Raji (cell line): ENCODE results near the gene B4GALT5.

ENCODE experiments used
- POLR2A ChIP-seq: IDR thresholded peaks from 2 replicates; pipeline ENCODE4 v1.6.1; 2011; ENCODE audit warnings: low read depth, low read length, control low read depth; ENCODE audit not compliant: insufficient read depth

B4GALT5 gene

DNA sequence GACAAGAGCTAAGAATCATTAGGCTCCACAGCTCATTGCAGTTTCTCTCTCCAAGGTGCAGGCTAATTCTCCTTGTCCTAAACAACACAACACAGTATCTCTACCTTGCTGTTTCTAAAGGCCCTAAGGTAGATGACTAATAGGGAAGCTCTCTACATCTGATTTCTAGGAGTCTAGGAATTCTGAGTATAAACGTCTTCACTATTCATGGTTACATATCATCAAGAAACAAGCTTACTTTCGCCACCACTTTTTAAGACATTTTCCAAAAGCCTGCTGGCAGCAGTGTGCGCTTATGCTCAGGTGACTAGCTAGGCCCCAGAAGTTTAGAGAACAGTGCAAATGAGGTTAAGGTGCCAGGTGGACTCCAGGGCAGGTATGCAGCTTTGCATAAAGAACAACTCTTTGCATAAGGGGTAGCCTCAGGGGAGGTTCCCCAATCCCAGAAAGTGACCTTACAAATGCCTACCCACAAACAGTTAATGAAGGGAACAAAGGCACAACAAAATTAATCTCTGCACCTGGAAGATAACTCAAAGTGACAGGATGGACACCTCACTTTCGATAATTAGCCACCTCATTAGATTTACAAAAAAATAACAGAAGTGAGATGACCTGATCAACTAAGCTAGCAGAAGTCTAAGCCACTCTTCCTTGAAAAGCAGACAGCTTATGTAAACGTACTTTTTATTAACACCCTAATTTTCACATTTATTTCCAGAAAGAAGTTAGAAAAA, 20.1 kb downstream of the B4GALT5 start:
- no peak for TF ChIP-seq POLR2A

DNA sequence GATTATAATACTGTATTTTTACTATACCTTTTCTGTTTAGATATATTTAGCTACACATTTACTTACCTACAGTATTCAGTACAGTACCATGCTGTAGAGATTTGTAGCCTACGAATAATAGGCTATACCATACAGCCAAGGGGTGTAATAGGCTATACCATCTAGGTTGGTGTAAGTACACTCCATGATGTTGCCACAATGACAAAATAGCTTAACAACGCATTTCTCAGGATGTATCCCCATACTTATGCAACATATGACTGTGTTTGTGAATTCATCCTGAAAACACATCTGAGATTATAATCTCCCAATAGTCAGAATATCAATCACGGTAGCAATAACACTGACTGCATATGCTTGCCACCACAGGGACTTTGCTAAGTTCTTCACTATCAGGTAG, 20.7 kb downstream of the B4GALT5 start:
- no peak for TF ChIP-seq POLR2A

DNA sequence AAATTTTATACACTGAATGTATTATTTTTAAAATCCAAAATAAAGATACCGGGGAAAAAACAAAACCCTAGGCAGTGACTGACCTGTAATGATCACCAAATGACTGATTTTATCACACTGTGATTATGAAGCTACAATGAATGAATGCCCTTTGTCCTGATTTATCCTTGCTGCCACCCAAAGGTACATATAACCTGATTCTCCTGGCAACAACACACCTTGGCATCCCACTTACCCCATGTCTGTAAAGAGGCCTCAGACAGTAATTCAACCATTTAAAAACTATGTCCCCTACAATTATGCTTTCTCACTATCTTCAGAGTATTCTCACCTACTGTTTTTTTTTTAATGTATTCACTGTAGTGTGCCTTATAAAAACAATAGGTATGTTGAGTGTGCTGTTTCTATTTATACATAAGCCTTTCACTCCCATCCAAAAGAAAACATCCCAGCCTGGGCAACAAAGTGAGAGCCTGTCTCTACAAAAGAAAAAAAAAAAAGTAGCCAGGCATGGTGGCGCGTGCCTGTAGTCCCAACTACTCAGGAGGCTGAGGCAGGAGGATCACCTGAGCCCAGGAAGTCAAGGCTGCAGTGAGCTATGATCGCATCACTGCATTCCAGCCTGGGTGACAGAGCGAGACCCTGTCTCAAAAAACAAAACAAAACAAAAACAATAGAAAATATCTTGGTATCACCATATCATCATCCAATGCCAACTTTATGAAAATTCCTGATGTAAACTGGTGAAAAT, 21.7 kb downstream of the B4GALT5 start:
- TF ChIP-seq POLR2A, result no peak

DNA sequence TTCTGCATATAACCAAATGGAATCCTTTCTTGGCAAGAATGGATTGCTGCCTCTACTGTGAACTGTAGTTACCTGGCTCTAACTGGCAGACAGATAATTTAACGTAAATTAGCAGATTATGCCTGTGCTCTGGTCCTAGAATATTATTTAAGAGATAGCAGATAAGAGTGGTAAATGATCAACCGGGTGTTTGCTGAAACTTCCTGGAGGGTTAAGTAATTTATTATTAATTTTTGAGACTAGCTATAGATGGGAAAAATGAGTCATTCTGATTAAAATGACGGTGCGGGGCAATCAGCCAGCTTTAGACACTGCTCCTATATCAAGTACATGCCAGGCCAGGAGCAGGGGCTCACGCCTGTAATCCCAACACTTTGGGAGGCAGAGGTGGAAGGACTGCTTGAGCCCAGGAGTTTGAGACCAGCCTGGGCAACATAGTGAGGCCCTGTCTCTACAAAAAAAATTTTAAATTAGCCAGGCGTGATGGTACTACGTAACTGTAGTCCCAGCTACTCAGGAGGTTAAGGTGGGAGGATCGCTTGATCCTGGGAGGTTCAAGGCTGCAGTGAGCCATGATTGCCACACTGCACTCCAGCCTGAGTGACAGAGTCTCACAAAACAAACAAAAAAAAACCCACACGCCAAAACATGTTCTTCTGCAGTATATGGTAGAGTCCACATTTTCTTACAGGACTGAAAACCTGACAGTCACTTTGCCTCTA, 22.6 kb downstream of the B4GALT5 start:
- no peak for TF ChIP-seq POLR2A

DNA sequence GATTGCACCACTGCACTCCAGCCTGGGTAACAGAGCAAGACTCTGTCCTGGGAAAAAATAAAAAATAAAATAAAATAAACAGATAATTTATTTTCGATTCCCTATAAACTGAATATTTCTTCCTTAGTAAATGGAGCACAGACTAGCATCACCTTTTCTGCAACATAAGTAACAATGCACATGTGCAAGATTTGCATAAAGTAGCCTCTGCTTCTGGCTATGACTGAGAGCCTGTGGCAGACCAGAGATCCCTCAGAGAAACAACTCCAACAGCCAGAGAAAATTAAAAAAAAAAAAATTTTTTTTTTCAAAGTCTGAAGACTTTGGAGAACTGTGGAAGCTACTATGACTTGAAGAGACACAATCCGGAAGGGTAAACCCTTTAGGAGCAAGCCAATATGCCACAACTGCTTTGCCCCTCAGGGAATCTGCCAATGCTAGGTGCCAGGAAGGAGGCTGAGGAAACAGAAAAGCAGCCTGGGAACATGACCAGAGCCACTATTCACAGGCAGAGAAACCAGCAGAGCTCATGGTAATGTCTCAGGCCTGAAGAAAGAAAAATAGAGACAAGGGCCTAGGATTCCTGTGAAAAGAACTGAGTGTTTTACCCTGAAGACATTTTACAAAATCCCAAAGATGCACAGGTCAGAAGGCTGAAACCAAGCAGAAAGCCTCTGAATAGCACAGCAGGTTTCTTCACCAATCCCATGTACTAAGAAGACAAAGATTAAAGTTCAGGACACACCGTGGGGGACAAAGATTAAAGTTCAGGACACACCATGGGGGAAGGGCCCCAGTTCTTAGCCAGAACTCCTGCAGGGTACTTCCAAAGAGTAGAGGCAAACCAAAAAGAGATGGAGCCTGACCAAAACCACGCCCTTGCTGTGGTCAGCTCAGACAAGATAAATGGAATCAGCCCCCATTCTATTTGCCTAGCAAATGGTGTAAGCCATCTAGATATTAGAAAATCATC, 25.8 kb downstream of the B4GALT5 start:
- TF ChIP-seq POLR2A, result no peak

DNA sequence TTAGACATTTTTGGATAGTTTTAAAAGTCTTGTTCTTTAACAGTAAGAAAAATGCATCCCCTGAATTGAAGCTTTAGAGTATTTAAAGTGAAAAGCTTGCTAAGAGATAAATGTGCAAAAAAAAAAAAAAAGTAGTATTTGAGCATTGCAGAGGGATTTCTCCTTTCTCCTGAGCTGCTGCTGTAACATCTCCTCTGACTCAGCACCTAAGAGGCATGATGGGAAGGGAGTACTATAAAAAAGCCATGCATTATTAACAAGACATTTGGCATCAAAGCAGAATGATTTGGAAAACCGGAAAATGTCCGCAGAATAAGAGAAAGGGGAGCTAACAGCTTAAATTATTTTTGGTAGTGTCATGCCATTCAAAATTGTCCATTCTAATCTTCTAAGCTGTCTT, 27.9 kb downstream of the B4GALT5 start:
- no peak for TF ChIP-seq POLR2A

DNA sequence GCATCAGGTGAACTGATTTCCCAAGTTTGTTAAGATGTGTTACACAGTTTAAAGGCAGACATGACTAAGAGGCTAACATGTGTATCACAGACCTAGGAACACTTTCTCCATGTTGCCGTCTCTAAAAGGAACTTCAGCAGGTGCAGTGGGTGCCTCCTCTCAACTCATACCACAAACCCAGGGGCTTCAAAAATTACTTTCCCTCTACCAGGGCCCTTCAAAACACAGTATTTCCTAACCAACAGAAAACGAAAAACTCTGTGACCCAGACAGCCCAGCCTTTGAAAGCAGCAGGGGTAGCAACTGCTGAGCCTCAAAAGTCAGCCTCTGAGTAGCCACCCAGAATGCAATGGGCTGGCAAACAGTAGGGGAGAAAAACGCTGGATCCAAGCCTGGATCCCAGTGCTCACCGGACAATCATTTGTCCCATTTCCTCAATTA, 28.5 kb downstream of the B4GALT5 start:
- no peak for TF ChIP-seq POLR2A

DNA sequence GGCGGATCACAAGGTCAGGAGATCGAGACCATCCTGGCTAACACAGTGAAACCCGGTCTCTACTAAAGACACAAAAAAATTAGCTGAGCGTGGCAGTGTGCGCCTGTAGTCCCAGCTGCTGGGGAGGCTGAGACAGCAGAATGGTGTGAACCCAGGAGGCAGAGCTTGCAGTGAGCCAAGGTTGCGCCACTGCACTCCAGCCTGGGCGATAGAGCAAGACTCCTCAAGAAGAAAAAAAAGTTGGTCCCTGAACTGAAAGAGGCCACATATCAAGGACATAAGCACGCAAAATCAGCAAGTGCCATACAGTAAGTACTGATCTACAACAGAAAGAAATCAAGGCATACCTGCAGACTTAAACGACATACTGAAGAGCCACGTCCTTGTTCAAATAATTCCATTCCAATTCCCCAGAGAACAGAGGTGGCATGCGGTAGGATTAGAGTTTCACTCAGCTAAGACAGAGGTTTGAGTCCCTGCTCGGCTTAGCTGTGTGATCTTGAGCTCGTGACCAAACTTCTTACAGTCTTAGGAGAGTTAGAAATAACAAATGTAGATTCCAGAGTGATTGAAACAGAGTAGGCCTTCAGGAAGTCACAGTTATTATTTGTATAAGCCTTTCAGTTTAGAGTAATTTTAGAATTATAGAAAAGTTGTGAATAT, 29.2 kb downstream of the B4GALT5 start:
- no peak for TF ChIP-seq POLR2A

DNA sequence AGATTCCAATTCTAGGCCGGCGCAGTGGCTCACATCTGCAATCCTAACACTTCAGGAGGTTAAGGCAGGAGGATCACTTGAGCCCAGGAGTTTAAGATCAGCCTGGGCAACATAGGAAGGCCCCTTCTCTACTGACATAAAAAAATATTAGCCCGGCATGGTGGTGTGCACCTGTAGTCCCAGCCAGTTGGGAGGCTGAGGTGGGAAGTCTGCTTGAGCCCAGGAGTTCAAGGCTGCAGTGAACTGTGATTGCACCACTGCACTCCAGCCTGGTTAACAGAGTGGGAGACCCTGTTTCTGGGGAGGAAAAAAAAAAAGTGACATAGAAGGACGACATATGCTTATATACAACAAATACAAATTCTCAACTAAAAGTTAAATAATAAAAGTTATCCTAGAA, 30.9 kb downstream of the B4GALT5 start:
- no peak for TF ChIP-seq POLR2A

DNA sequence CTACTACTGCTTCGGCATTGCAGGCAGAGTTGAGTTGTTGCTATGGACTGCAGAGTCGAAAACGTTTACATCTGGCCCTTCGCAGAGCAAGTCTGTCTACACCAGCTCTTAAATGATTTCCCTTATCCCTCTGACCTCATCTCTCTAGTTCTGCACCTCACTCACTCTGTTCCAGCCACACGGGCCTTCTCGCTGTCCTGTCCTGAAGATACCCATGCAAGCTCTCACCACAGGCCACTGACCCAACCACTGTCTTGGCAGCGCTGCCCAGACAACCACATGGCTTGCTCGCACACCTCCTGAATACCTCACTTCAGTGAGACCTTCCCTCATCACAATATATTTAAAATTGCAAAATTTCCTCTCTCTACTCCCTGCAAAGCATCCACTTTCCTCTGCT, 31.4 kb downstream of the B4GALT5 start:
- TF ChIP-seq POLR2A, result no peak

DNA sequence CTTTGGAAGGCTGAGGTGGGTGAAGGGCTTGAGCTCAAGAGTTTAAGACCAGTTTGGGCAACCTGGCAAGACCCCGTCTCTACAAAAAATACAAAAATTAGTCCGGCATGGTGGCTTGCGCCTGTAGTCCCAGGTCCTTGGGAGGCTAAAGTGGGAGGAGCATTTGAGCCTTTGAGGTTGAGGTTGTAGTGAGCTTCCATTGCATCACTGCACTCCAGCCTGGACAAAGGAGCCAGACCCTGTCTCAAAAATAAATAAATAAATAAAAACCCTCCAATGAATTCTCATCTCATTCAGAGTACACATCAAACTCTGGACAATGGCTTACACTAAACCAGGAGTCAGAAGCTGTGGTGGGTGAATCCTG, 31.8 kb downstream of the B4GALT5 start:
- TF ChIP-seq POLR2A, result no peak

DNA sequence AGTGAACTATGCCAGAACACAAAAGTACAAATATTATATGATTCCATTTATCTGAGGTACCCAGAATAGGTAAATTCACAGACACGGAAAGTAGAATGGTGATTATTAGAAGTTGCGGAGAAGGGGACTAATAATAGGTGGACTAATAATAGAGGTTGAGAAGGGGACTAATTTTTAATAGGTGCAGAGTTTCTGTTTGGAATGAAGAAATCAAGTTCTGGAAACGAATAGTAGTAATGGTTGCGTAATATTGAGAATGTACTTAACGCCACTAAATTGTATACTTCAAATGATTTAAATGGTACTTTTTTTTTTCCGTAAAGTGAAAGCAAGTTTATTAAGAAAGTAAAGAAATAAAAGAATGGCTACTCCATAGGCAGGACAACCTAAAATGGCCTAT, 33.2 kb downstream of the B4GALT5 start:
- no peak for TF ChIP-seq POLR2A

DNA sequence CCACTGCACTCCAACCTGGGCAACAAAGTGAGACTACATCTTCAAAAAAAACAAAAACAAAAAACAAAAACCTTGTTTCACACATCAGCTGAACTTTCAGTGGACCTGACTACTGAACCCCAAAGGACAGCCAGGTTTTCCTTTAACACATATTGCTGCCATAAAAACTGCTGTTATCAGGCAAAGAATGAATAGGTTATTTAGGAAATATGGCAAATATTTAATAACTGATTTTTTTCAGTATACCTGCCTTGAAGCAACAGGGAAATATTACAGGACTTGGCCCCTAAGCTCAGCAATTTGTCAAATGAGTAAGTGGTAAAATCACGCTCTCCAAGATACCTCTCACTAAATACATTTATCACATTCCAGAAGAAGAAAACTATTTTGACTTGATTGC, 34.0 kb downstream of the B4GALT5 start:
- no peak for TF ChIP-seq POLR2A
